Thoracic aorta (tissue), 2 donors: Measurements from ENCODE around the gene IPCEF1. TPM values are rescaled to one million over a fixed set of nuclear protein-coding genes. Genes with fewer than 3 reads are reported as not detected.

Experiments used
- ATAC-seq: fragments of 150-250 bp; one replicate; pipeline ENCODE4 v1.8.0; 2017; ENCODE audit warnings: low read depth; ENCODE audit not compliant: insufficient number of reproducible peaks, low FRiP score
- DNase-seq: peaks from one replicate; pipeline ENCODE4 v3.0.0-alpha.2; 2020; ENCODE audit warnings: low spot score
- H3K27ac ChIP-seq, 2 donors: fragments of 200-600 bp; sonication (generic); 1 replicate in 1 of 2; 2 replicates in 1 of 2; pipeline ENCODE4 v1.5.1; 2016; ENCODE audit warnings: mild to moderate bottlenecking in 2 of 2, moderate library complexity in 2 of 2
- H3K27me3 ChIP-seq: fragments of 200-600 bp; sonication (generic); replicated peaks from 2 replicates; pipeline ENCODE4 v1.6.0; 2016; ENCODE audit warnings: mild to moderate bottlenecking; ENCODE audit not compliant: insufficient read depth
- H3K36me3 ChIP-seq: fragments of 200-600 bp; sonication (generic); one replicate; pipeline ENCODE4 v1.5.1; 2016
- H3K4me1 ChIP-seq, 2 donors: fragments of 200-600 bp; sonication (generic); 1 replicate in 1 of 2; 2 replicates in 1 of 2; pipeline versions ENCODE4 v1.5.1 to v1.6.0; 2016; ENCODE audit warnings: low read depth in 2 of 2, mild to moderate bottlenecking in 1 of 2; ENCODE audit not compliant: control insufficient read depth in 1 of 2
- H3K4me3 ChIP-seq: fragments of 200-600 bp; sonication (generic); 2 replicates; pipeline ENCODE4 v1.5.1; 2016; ENCODE audit warnings: mild to moderate bottlenecking
- H3K9me3 ChIP-seq: fragments of 200-600 bp; sonication (generic); 2 replicates; pipeline ENCODE4 v1.5.1; 2016
- total RNA-seq, 2 donors: library from RNA; depleted of rRNA; stranded (reverse); fragments of >200 nt; gene quantifications; one replicate each; pipeline versions ENCODE4 v1.1.0 to v1.2.3, GENCODE V29; 2016
- TF ChIP-seq, protein P1 (sequence below): fragments of 200-600 bp; sonication (generic); IDR thresholded peaks from one replicate; pipeline ENCODE4 v1.5.1; 2019; ENCODE audit warnings: antibody characterized with exemption

The IPCEF1 gene
- total RNA-seq, 2 donors from 2014 or later = 2.8 to 3.8 TPM

DNA sequence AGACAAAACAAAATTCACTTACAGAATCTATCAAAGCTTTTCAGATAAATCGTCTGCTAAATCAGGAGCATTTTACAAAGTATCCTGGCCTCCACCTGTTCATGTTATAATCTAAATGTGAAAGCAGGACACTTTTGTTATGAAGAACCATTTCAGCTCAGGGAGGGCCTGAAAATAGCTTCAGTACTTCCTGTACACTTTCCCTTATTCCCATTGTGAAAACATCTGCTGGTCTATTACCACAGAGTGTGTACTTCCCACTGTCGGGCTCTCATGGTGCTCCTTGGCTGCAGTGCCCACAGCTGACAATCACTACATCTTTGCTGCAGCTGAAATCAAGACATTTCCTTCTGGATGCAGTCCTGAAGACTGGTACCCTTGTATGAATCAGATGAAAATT is 189.5 kb downstream of the IPCEF1 start:
- TF ChIP-seq, protein P1, sequence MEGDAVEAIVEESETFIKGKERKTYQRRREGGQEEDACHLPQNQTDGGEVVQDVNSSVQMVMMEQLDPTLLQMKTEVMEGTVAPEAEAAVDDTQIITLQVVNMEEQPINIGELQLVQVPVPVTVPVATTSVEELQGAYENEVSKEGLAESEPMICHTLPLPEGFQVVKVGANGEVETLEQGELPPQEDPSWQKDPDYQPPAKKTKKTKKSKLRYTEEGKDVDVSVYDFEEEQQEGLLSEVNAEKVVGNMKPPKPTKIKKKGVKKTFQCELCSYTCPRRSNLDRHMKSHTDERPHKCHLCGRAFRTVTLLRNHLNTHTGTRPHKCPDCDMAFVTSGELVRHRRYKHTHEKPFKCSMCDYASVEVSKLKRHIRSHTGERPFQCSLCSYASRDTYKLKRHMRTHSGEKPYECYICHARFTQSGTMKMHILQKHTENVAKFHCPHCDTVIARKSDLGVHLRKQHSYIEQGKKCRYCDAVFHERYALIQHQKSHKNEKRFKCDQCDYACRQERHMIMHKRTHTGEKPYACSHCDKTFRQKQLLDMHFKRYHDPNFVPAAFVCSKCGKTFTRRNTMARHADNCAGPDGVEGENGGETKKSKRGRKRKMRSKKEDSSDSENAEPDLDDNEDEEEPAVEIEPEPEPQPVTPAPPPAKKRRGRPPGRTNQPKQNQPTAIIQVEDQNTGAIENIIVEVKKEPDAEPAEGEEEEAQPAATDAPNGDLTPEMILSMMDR = no peak
- Histone ChIP-seq H3K27me3 (no peaks in the 10 kb centered on the region), H3K4me1 (peaks cover 12 to 18% of the 10 kb centered on the region in 2 donors), H3K9me3 (no peaks in the 10 kb centered on the region), H3K4me3 (no peak overlapping the region), H3K36me3 (no peaks in the 10 kb centered on the region), H3K27ac (no peak overlapping the region)
- no peak for DNase-seq
- ATAC-seq = no peak

DNA sequence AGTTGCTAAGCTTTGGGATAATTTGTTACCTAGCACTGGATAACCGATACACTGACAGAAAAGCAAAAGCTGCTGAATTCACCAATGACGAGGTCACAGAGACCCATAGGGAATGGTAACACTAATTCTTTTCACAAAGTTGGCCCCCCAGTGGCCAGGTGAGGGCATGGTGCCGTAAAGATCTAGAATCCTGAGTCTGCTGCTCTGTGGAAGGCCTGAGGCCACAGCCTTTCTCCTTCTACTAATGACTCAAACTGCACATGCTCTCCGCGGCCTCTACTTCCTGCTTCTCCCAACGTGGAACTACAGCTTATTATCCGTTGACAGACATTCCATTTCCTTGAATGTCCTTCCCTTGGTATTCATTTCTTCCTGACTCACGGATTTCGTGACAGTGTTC is 190.5 kb downstream of the IPCEF1 start:
- TF ChIP-seq, protein P1 = no peak
- Histone ChIP-seq H3K36me3 (no peaks in the 10 kb centered on the region), H3K9me3 (no peaks in the 10 kb centered on the region), H3K4me3 (no peak overlapping the region), H3K27me3 (no peaks in the 10 kb centered on the region), H3K4me1 (peaks cover 12 to 18% of the 10 kb centered on the region in 2 donors), H3K27ac (no peak overlapping the region)
- ATAC-seq (no peak), DNase-seq (no peak)

DNA sequence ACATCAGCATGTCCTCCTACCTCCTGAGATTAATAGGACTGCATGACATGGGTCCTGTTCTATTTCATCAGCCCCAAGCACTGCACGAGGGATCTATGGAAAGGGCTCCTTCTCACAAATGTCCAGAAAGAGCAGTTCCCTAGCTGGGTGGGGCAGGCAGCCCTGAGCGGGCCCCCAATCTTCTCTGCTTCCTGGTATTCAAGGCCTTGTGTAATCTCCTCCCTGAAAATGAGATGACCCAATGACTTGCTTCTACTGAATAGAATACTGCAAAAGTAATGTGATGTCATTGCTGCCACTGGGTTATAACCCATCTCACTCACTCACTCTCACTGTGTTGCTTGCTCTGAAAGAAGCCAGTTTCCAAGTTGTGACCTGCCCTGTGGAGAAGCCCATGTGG is 191.1 kb downstream of the IPCEF1 start:
- Histone ChIP-seq H3K27me3 (no peaks in the 10 kb centered on the region), H3K4me3 (no peak overlapping the region), H3K27ac (no peak overlapping the region), H3K36me3 (no peaks in the 10 kb centered on the region), H3K4me1 (peaks cover 12 to 18% of the 10 kb centered on the region in 2 donors), H3K9me3 (no peaks in the 10 kb centered on the region)
- ATAC-seq = no peak
- TF ChIP-seq, protein P1 = no peak
- no peak for DNase-seq

DNA sequence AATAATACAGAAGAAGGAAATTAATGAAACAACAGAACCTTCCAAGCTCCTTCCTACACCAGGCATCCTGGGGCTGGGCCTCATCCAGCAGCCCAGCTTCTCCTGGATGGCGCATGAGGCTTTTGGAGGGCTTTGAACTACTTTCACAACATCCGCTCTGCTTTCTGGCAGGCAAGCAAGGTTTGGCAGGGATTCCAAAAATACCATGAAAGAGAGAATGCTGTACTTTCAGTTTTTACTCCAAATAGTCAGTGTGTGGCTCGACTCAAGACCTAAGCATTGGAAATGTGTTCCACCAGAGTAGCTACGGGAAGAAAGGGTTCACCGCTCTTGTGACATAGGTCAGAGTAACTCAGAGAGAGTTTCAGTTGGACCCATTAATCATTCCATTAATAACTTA is 192.2 kb downstream of the IPCEF1 start:
- Histone ChIP-seq H3K27me3 (no peaks in the 10 kb centered on the region), H3K4me3 (peak overlapping the region; percentile 52), H3K27ac (peak overlapping the region; percentile 36 to 62), H3K9me3 (no peaks in the 10 kb centered on the region), H3K4me1 (peaks cover 8 to 18% of the 10 kb centered on the region in 2 donors), H3K36me3 (no peaks in the 10 kb centered on the region)
- DNase-seq (no peak), ATAC-seq (peak; percentile 60)
- TF ChIP-seq, protein P1 = no peak

DNA sequence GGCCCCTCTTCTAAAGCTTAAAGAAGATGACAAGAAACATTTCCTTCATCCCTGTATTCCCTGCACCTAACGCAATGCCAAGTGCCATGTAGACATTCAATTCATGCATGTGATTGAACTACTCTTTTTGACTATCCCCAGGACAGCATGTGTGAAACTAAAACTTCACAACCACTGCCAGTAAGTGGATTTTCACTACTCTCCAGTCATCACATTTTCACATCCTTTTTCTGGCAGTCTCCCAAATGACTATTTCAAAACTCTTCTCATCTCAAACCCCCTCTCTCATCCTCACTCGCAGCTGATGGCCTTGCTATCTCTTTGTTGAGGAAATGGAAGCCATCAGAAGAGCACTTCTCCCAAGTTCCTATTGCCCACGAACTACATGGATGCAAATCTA is 194.9 kb downstream of the IPCEF1 start:
- TF ChIP-seq, protein P1 = no peak
- DNase-seq (no peak), ATAC-seq (no peak)
- no peak overlapping the region for H3K4me3 ChIP-seq
- no peaks in the 10 kb centered on the region for H3K9me3 ChIP-seq
- no peaks in the 10 kb centered on the region for H3K27me3 ChIP-seq
- H3K36me3 ChIP-seq = no peaks in the 10 kb centered on the region
- H3K4me1 ChIP-seq = peaks cover 10 to 18% of the 10 kb centered on the region in 2 donors
- no peak overlapping the region for H3K27ac ChIP-seq
